ENCODE results near the gene TK2. TPM values are rescaled to one million over a fixed set of nuclear protein-coding genes. Genes with fewer than 3 reads are reported as not detected.

TK2 gene
- total and polyA plus RNA-seq, 9 of the 15 experiments (the other 6 are each of a cell fraction or from before 2014, with no cell fraction given) = 1.1 to 10.2 (median 5.3) TPM

DNA sequence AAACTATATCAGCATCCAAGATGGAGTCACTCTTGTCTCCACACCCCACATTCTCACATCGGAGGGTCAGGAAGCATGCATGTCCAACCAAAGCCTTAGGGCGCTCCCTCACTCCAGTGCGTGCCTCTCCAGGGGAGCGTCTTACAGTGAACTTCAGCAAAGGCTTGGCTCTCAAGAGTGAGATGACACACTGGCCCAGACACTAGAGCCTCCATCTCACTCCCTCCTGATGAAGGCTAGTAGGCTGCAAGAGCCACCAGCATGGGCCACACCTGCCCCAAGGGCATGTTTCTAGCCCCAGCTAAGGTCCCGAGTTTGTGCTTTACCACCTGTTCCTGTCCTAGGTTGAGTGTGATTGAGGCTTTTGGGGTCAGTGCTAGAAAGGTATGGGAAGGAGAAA is 82.3 kb downstream of the TK2 start:
- TF ChIP-seq SIRT6 (IDR thresholded peaks at IDR 0.05; ENCODE audit: low read depth, low read length) = no peak
- TF ChIP-seq NR1H2 (CRISPR knock-in tag; IDR thresholded peaks at IDR 0.05) = no peak
- TF ChIP-seq EWSR1 (IDR thresholded peaks at IDR 0.05; ENCODE audit: borderline replicate concordance, low read depth, partially characterized antibody) = no peak
- no peak for TF ChIP-seq PTTG1 (tag; IDR thresholded peaks at IDR 0.05; ENCODE audit: low read depth)
- no peak for TF ChIP-seq ZNF146 (CRISPR knock-in tag; IDR thresholded peaks at IDR 0.05; ENCODE audit: unreplicated experiment)
- TF ChIP-seq ARHGAP35 (IDR thresholded peaks at IDR 0.05; ENCODE audit: partially characterized antibody) = no peak
- TF ChIP-seq, protein P1, sequence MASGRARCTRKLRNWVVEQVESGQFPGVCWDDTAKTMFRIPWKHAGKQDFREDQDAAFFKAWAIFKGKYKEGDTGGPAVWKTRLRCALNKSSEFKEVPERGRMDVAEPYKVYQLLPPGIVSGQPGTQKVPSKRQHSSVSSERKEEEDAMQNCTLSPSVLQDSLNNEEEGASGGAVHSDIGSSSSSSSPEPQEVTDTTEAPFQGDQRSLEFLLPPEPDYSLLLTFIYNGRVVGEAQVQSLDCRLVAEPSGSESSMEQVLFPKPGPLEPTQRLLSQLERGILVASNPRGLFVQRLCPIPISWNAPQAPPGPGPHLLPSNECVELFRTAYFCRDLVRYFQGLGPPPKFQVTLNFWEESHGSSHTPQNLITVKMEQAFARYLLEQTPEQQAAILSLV (tag; IDR thresholded peaks at IDR 0.05) = no peak
- no peak for TF ChIP-seq HDAC6 (IDR thresholded peaks at IDR 0.05; ENCODE audit: low read depth, low read length)
- no peak for TF ChIP-seq TAL1 (IDR thresholded peaks at IDR 0.05)
- TF ChIP-seq SAP30 (IDR thresholded peaks at IDR 0.05; ENCODE audit: borderline replicate concordance, insufficient read depth, low read depth, low read length, poor library complexity, severe bottlenecking) = no peak
- TF ChIP-seq FOXK2 (conservative IDR thresholded peaks at IDR 0.05 in 1 of 2, IDR thresholded peaks at IDR 0.05 in 1 of 2; ENCODE audit: low read depth in 2 of 2) = no peak
- TF ChIP-seq KLF6 (CRISPR knock-in tag; IDR thresholded peaks at IDR 0.05; ENCODE audit: borderline replicate concordance) = no peak
- TF ChIP-seq RFX7 (CRISPR knock-in tag; IDR thresholded peaks at IDR 0.05) = no peak
- no peak for TF ChIP-seq MEF2D (tag; conservative IDR thresholded peaks at IDR 0.05; ENCODE audit: low read depth)
- TF ChIP-seq MECOM (CRISPR knock-in tag; IDR thresholded peaks at IDR 0.05) = no peak
- TF ChIP-seq CBX3 (IDR thresholded peaks at IDR 0.05; ENCODE audit: borderline replicate concordance in 1 of 2, low read length in 2 of 2) = no peak
- TF ChIP-seq, protein P2, sequence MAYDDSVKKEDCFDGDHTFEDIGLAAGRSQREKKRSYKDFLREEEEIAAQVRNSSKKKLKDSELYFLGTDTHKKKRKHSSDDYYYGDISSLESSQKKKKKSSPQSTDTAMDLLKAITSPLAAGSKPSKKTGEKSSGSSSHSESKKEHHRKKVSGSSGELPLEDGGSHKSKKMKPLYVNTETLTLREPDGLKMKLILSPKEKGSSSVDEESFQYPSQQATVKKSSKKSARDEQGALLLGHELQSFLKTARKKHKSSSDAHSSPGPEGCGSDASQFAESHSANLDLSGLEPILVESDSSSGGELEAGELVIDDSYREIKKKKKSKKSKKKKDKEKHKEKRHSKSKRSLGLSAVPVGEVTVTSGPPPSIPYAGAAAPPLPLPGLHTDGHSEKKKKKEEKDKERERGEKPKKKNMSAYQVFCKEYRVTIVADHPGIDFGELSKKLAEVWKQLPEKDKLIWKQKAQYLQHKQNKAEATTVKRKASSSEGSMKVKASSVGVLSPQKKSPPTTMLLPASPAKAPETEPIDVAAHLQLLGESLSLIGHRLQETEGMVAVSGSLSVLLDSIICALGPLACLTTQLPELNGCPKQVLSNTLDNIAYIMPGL (CRISPR knock-in tag; IDR thresholded peaks at IDR 0.05) = no peak
- in situ Hi-C loops (cut with MboI) (no loop called here), intact Hi-C loops (cut with micrococcal nuclease) (no loop called here)
- no peaks in the 10 kb centered on the region for H3K79me2 ChIP-seq (ENCODE audit: control insufficient read depth, insufficient read depth, low read length)
- ATAC-seq (no peak), FAIRE-seq (no peak), DNase-seq (ENCODE audit: extremely low read depth in 1 of 4, low spot score in 3 of 4) (no peak)
- no peaks in the 10 kb centered on the region for H3K9me3 ChIP-seq (replicated peaks; ENCODE audit: control insufficient read depth, insufficient read depth, low read depth, low read length)
- H3K9ac ChIP-seq (ENCODE audit: insufficient read depth in 1 of 2, low read depth in 2 of 2, low read length in 2 of 2) = no peak overlapping the region
- H3K36me3 ChIP-seq (ENCODE audit: control insufficient read depth, insufficient read depth, low read length) = no peaks in the 10 kb centered on the region
- ChIA-PET CTCF (ENCODE audit: low intra/inter-chr PET ratio) (no interaction called here), POLR2A (interaction anchor here (1.2 kb wide), 1 partner anchor 12 kb away, joined by 4 read pairs; no protein-coding TSS in a partner anchor)
- BruUV-seq (replicated peaks) = no TSS peak
- H3K4me1 ChIP-seq (replicated peaks in 1 of 2; ENCODE audit: control insufficient read depth in 2 of 2, insufficient read depth in 2 of 2, low read length in 2 of 2) = peaks cover 0 to 6% of the 10 kb centered on the region in 2 experiments; a peak in 1 of 5 replicates
- peaks cover 20% of the 10 kb centered on the region; the same call in 1 of the 2 replicates for H4K20me1 ChIP-seq (replicated peaks; ENCODE audit: control insufficient read depth, insufficient read depth, low read length)
- H3K27ac ChIP-seq (ENCODE audit: extremely low read depth, low read depth, low read length) = no peak overlapping the region
- WGBS (ENCODE audit: insufficient coverage, low coverage, missing lambda C conversion rate) = 0% methylated on average over 5 of the region's 5 CpGs
- no peak overlapping the region for H2AFZ ChIP-seq (ENCODE audit: low read depth, low read length)
- no peak overlapping the region for H3K4me2 ChIP-seq (ENCODE audit: insufficient read depth, low read length)
- H3K9me1 ChIP-seq (ENCODE audit: control insufficient read depth, insufficient read depth, low read length) = no peaks in the 10 kb centered on the region
- no peak overlapping the region for H3K4me3 ChIP-seq
- H3K27me3 ChIP-seq (ENCODE audit: control insufficient read depth in 2 of 2, insufficient read depth in 2 of 2, low read length in 2 of 2) = peaks cover 40 to 47% of the 10 kb centered on the region in 2 experiments
